ENCODE data around the gene PRPF19.

DNA sequence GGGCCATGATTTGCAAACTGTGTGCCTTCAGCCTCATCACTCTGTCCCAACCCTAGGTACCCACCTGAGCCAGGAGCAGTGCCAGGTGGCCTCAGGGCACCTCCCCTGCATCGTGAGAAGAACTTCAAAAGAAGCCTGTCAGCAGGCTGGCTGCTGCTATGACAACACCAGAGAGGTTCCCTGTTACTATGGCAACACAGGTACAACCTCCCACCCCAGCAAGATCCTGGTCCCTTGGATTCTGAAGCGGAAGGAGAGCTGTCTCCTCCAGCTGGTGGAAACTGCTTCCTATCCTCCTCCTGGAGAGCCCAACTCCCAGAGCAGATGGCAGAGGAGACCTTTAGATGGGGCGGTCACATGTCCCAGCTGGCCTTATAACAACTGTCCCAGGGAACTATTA is 36.1 kb downstream of the PRPF19 start:
- TF ChIP-seq, protein P1, sequence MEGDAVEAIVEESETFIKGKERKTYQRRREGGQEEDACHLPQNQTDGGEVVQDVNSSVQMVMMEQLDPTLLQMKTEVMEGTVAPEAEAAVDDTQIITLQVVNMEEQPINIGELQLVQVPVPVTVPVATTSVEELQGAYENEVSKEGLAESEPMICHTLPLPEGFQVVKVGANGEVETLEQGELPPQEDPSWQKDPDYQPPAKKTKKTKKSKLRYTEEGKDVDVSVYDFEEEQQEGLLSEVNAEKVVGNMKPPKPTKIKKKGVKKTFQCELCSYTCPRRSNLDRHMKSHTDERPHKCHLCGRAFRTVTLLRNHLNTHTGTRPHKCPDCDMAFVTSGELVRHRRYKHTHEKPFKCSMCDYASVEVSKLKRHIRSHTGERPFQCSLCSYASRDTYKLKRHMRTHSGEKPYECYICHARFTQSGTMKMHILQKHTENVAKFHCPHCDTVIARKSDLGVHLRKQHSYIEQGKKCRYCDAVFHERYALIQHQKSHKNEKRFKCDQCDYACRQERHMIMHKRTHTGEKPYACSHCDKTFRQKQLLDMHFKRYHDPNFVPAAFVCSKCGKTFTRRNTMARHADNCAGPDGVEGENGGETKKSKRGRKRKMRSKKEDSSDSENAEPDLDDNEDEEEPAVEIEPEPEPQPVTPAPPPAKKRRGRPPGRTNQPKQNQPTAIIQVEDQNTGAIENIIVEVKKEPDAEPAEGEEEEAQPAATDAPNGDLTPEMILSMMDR (conservative IDR thresholded peaks at IDR 0.05; ENCODE audit: low read length) = no peak
- TF ChIP-seq EZH2phosphoT487 (IDR thresholded peaks at IDR 0.05; ENCODE audit: borderline replicate concordance, low read depth, low read length) = no peak

All from OCI-LY7 (cell line).